GM18508 (cell line): ENCODE results near the gene CLASP1.
"Not testable (repeated sequence)": the region's sequence is repeated elsewhere in the genome, so short reads cannot be mapped to it uniquely, and the experiment has no call there.

ENCODE experiments used
- ATAC-seq: cut with Tn5 transposase; IDR thresholded peaks from one replicate; pipeline ENCODE4 v1.9.1; 2021; ENCODE audit warnings: moderate number of reproducible peaks; ENCODE audit not compliant: insufficient read depth, unreplicated experiment

Gene CLASP1

DNA sequence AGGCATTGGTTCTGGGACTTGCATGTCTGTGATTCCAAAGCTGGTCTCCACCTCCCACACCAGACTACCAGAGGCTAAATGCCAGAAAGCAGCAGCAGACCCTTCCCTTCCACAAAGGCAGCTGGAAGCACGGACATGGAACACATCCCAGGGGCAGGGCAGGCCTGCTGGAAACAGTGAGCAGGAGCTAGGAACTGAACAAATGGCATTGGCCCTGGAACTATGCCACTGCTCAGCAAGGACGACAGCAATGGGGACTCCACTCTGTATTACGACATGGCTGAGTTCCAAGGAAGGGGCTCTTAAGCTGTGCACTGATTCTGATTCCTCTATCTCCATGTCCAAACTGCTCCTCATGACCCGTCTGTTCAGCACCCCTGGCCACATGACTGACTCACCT, 286.5 kb downstream of the CLASP1 start:
- no peak for ATAC-seq

DNA sequence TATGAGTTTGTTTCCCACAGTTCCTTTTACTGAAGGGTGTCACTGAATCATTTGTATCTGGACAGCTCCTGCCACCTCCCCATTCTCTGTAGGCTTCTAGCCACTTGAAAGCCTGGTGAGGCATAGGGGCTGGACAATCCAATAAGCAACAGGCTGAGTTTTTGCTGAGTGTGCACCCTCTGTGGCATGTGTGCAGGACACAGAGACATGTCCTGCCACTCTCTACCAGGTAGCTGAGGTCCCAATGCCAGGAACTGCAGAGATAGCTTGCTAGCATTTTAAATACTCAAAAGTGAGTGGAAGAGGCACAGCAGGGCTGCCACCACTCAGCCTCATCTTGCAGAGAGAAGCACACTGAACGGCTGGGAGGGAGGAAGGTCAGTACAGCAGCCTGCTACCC, 287.0 kb downstream of the CLASP1 start:
- no peak for ATAC-seq

DNA sequence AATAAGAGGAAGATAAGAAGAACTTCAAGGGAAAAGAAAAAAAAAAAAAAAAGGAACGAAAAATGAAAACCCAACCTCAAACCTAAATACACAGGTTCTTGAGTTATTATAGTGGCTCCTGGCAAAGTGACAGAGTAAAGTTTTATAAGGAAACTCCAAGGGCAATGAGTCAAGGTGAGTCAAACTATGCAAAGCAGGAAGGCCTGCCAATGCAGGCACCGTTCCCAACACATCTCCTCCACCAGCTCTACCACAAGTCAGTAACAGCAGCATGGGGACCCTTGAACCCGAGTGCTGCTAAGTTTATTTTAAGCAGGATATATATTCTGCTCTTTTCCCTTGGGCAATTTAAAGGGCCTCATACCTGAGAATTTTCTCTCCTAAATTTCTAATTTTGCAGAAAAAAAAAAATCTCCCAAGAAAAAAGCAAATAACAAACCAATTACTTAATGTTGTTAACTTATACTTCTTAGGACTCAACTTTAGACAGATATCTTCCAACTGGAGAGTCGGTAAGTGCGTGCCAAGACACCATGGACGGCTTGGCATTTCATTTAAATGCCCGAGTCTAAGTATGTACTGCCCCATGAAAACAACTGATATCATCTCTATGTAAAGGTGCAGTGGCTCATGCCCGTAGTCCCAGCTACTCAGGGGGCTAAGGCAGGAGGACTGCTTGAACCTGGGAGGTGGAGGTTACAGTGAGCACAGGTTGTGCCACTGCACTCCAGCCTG, 288.5 kb downstream of the CLASP1 start:
- no peak for ATAC-seq

DNA sequence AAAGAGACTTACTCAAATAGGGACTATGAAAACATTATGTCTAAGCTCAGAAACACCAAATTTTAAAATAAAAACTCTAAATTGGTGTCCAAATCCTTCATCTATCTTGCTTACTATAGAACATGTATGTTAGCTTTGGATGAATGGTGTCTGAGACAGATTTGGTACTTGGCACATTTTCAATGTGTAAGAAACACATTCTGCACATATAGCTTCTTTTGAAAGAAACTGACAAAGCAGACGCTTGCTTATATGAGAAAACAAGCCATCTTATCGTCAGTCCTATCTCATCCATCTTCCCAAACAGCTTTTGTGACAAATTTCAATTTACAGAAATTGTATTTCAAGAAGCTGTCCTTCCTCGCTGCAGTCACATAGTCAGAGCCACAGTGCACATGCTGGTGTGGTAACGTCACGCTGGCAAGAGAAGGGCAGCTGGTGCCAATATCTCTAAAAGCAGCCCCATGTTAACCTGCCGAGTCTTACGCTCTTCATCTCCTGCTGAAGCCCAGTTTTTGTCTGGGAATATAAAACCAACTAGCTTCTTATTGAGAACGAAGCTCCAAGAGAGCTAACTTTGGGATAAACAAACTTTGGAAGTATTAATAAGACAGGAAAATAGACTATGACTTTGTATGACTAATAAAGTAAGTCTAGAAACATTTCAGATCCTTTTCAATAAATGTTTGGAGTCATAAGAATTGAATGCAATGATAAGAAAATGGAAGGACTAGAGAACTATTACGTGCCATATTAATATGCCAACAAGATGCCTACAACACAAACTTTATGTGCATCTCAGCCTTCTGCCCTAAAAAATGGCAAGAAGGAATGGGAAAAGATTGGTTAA, 289.3 kb downstream of the CLASP1 start:
- no peak for ATAC-seq

GRCh38 chr2:121359170-121359569, 290.1 kb downstream of the CLASP1 start:
- ATAC-seq: no peak

- ATAC-seq: no peak
These were observed 291.0 kb downstream of the CLASP1 start for GRCh38 chr2:121358291-121358690.

DNA sequence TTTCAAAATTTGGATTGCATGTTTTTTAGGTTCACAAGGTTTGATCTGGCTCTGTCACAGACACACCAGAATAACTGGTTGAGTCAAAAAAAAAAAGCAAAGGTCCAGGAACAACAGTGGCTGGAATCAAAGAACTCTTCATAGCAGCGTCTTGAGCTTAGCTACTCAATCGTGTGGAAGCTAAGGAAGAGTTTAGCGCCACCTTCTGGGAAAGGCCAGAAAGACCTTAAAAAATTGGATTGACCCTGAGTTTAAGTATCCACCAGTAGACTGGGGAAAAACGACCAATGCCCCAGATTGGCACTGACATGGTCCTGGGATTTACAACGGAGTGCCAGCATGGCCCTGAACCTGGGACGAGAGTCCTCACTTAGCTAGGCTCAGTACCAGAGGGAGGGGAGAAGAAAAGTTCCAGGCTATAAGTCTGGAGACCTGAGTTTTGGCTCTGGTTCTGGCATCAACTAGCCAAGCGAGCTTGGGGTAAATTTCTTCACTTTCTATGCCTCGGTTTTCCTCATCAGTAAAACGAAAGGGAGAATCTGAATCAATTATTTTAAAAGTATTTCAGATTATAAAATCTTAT, 293.1 kb downstream of the CLASP1 start:
- ATAC-seq: no peak

DNA sequence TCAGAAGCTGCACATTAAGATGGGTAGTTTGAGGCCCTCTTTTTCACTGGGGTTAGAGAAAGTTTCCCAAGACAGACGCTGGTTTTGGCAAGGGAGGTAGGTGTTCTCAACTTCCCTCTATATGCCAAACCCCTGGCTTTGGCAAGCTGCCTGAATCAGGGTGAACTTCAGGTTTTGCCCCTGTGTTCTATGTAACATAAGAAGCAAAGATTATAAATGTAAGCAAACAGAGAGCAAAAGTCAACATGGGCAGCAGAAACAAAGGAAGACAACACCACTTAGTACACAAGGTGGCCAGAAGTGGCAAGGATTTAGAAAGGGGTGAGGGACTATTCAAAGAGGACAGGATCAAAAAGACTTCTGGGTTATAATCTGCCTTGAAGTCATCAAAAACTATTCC, 293.8 kb downstream of the CLASP1 start:
- ATAC-seq: no peak

DNA sequence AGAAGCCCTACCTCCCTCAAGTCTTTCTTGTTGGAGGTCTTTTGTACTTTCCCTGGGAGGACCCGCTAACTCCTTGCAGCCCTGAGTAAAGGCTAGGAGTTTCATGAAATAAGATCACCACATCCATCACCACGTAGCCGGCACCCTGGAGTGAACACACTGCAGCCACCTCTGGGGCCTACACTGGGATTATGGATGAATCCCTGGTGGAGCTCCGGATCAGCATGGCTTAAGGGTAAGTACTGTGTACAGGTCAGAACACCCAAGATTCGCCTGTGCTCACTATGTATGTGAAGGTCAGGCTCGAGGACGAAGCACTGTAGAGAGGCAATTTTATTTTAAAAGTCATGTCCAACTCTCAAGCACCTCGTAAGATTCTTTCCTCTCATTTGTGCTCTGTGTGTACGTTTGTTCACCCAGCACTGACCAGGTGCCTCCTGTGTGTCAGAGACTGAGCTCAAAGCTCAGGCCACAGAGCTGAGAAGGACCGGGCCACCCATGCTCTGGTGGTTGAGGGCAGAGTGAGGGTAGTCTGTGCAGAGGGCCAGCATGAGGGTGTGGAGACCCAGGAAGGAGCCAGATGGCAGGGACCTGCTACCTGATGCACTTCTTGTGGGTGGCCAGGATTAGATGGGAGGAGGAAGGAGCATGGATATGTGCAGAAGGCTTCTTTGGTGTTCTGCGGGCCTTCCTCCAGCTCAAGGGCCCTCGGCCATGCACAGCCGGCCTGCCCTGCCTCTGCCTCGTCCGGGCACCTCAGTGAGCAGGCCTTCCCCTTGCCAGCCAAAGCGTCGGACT, 297.5 kb downstream of the CLASP1 start:
- ATAC-seq: no peak

DNA sequence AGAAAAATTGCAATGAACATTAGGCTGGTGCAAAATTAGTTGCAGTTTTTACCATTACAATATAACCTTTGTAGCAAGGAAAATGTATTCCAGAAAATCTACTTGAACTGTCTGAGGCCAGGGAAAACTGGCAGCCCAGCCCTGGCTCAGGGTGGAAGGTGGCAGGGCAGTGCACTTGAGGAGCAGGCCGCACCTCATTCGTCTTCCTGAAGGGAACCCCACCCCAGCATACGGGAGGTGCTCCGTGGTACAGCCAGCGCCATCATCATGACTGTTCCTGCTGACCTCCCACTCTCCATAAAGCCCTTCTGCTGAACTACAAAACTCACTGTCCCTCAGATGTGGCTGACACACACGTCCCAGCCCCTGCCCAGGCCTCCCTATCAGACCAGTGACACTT, 298.4 kb downstream of the CLASP1 start:
- ATAC-seq: no peak

- ATAC-seq: no peak
These were observed 298.9 kb downstream of the CLASP1 start for GRCh38 chr2:121350402-121350775.

DNA sequence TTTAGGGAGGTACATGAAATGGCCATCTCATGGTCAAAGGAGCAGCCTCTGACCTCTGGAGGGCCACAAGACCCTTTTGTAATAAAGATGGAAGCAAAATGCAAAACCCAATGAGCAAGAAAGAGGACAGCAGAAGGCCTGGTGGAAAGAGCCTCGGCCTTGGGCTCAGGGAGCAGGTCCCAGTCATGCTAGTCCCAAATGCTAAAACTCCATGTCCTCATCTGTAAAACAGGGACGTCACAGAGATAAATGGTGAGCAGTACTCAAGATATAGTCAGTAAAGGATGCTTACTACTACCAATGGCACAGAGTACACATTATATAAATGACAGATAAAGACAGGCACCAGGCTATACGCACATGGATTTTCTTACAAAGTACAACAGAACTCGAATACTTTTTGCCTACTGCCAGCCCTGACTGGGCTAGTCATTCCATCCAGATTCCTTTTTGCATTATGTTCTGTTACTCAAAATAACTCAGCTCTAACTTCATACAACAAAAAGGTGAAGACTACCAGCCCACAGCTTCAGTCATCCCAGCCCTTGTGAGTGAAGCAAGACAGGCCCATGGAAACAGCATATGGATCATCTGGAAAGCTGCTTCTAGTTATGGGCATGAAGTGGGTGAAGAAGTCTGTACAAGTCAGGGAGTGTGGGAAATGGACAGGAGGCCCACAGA, 299.4 kb downstream of the CLASP1 start:
- ATAC-seq: no peak

DNA sequence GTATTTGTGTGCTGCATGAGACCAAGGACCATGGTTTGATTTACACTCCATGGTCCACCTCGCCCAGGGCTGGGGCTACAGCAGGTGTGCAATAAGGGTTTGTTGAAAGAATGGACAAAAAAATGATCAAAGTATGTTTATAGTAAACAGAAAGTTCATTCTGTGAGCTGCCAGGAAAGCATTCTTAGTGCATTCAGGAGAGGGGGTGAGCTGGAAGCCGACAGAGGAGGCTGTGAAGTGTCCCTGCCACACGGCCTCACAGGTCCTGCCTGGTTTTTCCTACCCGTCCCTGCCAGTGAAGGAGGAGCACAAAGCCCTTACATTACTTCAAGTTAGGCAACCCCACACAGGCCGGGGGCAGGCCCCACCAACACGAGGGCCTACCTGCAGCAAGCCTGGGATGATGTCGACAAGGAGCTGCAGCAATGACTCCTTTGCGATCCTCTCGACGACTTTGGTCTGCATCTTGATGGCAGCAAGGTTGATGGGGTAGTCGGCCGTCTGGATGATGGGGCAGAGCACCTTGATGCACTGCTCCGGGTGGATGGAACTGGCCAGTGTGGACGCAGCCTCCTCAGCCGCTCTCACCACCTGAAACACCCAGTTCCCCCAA, 301.0 kb downstream of the CLASP1 start:
- ATAC-seq: no peak

DNA sequence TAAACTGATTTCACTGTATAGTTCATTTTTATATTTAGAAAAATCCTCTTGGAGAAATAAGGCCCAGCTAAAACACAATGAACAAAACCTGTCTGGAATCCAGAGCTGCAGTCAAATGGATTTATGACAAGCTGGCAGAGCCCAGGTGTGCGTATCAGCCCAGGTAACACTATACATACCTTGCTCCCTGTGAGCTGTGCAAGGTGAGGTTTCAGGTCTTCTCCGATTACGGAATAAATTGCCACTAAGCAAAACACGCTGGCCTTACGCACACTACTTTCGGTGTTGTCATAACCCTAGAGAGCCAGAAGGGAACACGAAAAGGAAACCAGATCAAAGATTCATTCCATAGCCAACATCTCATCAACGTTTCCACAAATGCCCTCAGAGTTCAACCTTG, 302.4 kb downstream of the CLASP1 start:
- ATAC-seq: no peak

DNA sequence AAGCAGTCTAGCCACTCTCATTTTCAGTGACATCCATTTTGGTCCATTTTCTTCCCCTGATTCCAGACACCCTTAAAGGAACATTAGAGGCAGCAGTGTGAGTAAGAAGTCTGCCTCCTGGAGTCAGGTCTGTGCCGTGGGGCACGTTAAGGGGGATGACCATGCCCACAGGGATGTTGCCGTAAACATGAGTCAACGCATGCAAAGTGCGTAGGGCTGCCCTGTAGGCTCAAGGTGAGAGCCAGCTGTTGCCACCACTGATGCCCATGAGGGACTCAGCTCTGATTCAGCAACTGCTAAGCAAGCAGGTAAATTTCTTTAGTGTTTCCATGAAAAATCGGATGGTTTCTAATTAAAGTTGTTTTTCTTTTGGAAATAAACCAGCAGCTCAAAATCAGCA, 302.9 kb downstream of the CLASP1 start:
- ATAC-seq: no peak

DNA sequence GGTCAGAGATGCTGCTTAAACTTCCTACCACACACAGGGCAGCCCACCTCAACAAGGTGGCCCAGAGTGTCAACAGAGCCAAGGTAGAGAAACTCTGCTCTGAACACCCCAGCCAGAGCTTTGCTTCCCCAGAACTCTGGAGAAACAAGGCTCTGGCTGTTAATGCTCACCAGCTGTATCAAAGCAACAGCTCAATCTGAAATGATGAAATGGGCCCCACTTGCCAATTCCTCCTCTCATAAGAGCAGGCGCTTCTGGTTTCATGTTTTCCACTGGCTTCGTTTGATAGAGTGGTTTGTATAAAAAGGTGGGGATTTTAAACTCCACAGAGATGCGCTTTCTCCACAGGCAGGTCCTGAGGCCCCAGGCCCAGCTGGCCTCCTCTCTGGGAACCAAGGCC, 303.4 kb downstream of the CLASP1 start:
- ATAC-seq: no peak

DNA sequence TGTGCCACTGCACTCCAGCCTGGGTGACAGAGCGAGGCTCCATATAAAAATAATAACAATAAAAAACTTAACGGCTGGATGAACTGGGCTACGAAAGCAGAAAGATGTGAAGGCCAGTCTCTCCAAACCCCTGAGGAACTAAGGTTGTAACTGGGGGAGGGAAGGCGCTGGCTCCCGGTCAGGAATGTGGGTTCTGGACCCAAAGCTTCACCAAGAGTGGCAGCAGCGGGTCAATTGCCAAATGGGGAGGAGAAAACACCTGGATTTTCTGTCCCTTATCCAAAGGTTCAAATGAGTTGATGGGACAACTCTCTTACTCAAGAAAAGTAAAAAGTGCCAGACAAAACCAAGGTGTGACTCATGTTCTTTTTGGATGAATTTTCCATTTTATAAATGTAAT, 304.2 kb downstream of the CLASP1 start:
- ATAC-seq: no peak

GRCh38 chr2:121343828-121344399, 305.3 kb downstream of the CLASP1 start:
- ATAC-seq: not testable (repeated sequence)

DNA sequence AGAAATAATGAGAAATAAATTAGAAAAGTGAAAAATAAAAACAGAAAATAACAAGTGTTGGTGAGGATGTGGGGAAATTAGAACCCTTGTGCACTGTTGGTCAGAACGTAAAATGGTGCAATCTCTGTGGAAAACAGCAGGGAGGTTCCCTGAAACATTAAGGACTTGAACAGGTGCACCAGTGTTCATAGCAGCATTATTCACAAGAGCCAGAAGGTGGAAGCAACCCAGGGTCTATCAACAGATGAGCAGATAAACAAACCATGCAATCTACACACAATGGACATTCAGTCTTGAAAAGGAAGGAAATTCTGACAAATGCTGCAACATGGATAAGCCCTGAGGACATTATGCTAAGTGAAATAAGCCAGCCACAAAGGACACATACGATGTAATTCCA, 306.1 kb downstream of the CLASP1 start:
- ATAC-seq: no peak
